ENCODE data around the gene LRMDA. TPM values are rescaled to one million over a fixed set of nuclear protein-coding genes. Genes with fewer than 3 reads are reported as not detected.

The LRMDA gene
- total RNA-seq, 1 donor from 2014 or later: 18.7 TPM

DNA sequence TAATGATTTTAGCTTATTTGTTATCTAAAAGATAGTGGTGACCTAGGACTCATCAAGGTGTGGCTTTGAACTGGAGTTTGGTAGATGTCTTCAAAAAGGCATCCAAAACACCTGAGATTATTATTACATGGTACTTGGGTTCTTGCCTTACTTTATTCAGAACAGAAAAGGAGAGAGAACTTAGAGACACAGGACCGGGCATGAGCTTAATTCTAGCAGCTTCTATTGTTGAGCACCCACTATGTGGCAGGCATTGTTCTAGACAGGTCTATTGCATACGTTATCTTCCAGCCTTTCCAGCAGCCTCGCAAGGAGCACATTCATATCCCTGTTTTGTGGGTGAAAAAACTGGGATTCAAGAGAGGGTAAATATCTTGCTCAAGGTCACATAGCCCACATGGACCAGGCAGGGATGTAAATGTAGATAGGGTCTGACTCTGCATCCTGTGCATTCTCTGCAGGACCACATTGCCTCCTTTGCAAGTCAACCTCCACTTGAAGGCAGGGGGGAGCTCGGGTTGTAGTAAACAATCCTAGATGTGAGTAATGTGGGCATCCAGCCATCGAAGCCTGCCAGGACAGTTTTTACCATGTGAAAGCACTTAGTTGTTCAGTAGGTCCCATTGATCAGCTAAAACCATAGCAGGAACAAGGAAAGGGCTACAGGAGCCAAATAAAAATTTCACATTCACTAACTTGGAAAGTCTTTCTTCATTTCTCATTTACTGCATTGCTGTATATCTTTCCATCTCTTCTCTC is 551.4 kb downstream of the LRMDA start:
- Histone ChIP-seq H3K27me3 (ENCODE audit: control insufficient read depth, insufficient read depth, low read length) (no peaks in the 10 kb centered on the region), H3K36me3 (ENCODE audit: control insufficient read depth, insufficient read depth, low read length) (no peaks in the 10 kb centered on the region), H3K4me3 (ENCODE audit: low read depth, low read length) (no peak overlapping the region)
- TF ChIP-seq, protein P1, sequence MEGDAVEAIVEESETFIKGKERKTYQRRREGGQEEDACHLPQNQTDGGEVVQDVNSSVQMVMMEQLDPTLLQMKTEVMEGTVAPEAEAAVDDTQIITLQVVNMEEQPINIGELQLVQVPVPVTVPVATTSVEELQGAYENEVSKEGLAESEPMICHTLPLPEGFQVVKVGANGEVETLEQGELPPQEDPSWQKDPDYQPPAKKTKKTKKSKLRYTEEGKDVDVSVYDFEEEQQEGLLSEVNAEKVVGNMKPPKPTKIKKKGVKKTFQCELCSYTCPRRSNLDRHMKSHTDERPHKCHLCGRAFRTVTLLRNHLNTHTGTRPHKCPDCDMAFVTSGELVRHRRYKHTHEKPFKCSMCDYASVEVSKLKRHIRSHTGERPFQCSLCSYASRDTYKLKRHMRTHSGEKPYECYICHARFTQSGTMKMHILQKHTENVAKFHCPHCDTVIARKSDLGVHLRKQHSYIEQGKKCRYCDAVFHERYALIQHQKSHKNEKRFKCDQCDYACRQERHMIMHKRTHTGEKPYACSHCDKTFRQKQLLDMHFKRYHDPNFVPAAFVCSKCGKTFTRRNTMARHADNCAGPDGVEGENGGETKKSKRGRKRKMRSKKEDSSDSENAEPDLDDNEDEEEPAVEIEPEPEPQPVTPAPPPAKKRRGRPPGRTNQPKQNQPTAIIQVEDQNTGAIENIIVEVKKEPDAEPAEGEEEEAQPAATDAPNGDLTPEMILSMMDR (IDR thresholded peaks at IDR 0.05; ENCODE audit: insufficient read depth, low read length, poor library complexity, severe bottlenecking): no peak
- DNase-seq (ENCODE audit: low read depth): no peak

DNA sequence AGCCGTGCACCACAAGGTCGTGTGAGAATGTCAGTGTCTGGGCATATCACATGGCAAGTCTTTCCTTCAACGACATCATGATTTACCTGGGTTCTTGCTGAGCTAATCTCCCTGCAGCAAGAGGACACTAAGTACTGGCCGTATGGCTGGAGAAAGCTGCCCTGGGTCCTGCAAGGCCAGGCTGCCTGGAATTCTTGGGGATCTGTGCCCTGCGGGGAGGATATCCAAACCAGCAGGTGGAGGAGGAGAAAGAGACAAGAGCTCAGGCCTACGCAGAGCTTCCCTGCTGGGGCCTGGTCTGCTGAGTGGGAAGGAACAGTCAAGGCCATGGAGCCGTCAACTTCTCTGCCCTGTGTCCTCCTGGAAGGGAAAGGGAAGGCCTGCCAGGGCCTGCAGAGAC is 552.6 kb downstream of the LRMDA start:
- H3K36me3 ChIP-seq (ENCODE audit: control insufficient read depth, insufficient read depth, low read length): no peaks in the 10 kb centered on the region
- TF ChIP-seq, protein P1 (IDR thresholded peaks at IDR 0.05; ENCODE audit: insufficient read depth, low read length, poor library complexity, severe bottlenecking): no peak
- no peak for DNase-seq (ENCODE audit: low read depth)
- H3K4me3 ChIP-seq (ENCODE audit: low read depth, low read length): no peak overlapping the region
- no peaks in the 10 kb centered on the region for H3K27me3 ChIP-seq (ENCODE audit: control insufficient read depth, insufficient read depth, low read length)

DNA sequence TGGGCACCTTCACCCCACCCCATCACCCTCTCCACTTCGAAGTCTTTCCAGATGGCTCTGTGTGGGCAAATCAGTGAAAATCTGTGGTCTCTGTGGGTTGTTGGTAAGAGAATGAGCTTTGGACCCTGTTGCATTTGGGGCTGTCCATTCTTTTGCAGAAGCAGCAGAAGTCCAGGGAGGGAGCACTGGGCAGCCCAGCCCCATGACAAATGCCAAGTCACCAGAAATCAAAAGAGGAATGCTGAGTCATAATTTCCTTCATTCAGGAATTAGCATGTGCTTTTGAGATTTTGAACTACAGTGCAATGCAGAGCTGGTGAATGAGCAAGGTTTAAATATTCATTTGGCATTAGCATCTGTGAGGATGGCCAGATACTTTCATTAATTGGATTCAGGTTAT is 556.2 kb downstream of the LRMDA start:
- no peaks in the 10 kb centered on the region for H3K27me3 ChIP-seq (ENCODE audit: control insufficient read depth, insufficient read depth, low read length)
- no peak overlapping the region for H3K4me3 ChIP-seq (ENCODE audit: low read depth, low read length)
- DNase-seq (ENCODE audit: low read depth): no peak
- TF ChIP-seq, protein P1 (IDR thresholded peaks at IDR 0.05; ENCODE audit: insufficient read depth, low read length, poor library complexity, severe bottlenecking): no peak
- H3K36me3 ChIP-seq (ENCODE audit: control insufficient read depth, insufficient read depth, low read length): no peaks in the 10 kb centered on the region

DNA sequence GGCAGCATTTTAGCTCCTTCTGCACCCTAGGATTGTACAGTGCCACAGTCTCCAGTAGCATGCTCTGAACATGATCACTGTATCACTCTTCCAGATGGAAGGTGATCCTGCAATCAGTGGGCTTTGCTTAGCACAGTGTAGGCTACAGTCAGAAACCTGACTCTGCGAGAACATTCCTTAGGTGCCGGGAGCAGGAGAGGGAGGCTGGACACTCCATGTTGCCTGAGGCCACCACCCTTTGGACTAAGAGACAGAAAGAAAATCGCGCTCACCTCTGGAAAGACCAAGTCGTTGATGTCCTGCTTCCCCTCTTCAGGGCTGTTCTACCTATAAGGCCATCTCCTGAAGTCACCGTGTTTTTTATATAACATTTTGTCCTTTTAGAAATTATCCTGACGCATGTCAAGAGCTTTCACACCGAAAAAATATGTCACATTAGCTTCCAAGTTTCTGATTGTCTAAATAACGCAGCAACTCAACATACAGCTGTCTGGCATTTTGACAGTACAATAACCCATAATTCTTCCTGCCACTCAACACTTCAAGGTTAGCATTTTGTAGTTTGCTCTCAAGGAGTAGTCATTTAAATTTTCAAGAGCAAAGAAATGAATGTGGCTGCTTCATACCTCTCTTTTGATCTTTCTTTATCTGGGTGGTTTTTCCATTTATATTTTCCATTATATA is 563.1 kb downstream of the LRMDA start:
- Histone ChIP-seq H3K4me3 (ENCODE audit: low read depth, low read length) (no peak overlapping the region), H3K36me3 (ENCODE audit: control insufficient read depth, insufficient read depth, low read length) (no peaks in the 10 kb centered on the region), H3K27me3 (ENCODE audit: control insufficient read depth, insufficient read depth, low read length) (no peaks in the 10 kb centered on the region)
- no peak for DNase-seq (ENCODE audit: low read depth)
- TF ChIP-seq, protein P1 (IDR thresholded peaks at IDR 0.05; ENCODE audit: insufficient read depth, low read length, poor library complexity, severe bottlenecking): no peak

DNA sequence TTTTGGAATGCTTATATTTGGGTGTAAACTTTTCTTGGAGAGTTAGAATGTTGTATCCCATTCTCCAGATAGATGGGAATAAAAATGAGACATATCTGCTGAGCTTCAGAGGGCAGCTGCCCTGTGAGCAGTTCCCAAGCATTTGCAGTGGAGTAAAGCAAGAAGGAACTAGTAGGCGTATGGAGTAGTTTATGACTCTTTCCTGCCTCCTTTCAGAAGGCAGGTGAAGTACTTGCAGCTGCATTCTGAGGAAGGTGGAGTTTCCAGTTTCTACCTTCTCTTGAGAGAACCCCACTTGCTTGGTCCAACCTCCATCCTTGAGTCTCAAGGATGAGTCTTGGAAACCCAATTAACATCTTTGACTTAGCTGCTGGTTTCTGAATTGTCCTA is 563.6 kb downstream of the LRMDA start:
- H3K27me3 ChIP-seq (ENCODE audit: control insufficient read depth, insufficient read depth, low read length): no peaks in the 10 kb centered on the region
- TF ChIP-seq, protein P1 (IDR thresholded peaks at IDR 0.05; ENCODE audit: insufficient read depth, low read length, poor library complexity, severe bottlenecking): no peak

More for the DNA sequence above, 563.6 kb downstream of the LRMDA start:
- no peak for DNase-seq (ENCODE audit: low read depth)
- H3K36me3 ChIP-seq (ENCODE audit: control insufficient read depth, insufficient read depth, low read length): no peaks in the 10 kb centered on the region
- H3K4me3 ChIP-seq (ENCODE audit: low read depth, low read length): no peak overlapping the region
